Left hindlimb (tissue), 1 donor: Measurements from ENCODE around the gene C6orf58.
"Not testable (repeated sequence)": the region's sequence is repeated elsewhere in the genome, so short reads cannot be mapped to it uniquely, and the experiment has no call there.

Experiments used
- DNase-seq: peaks from one replicate; pipeline ENCODE4 v3.0.0-alpha.2; 2018

C6orf58 gene

DNA sequence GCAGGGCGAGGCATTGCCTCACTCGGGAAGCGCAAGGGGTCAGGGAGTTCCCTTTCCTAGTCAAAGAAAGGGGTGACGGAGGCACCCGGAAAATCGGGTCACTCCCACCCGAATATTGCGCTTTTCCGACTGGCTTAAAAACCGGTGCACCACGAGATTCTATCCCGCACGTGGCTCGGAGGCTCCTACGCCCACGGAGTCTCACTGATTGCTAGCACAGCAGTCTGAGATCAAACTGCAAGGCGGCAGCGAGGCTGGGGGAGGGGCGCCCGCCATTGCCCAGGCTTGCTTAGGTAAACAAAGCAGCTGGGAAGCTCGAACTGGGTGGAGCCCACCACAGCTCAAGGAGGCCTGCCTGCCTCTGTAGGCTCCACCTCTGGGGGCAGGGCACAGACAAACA, 16.5 kb downstream of the C6orf58 start:
- DNase-seq: not testable (repeated sequence)

DNA sequence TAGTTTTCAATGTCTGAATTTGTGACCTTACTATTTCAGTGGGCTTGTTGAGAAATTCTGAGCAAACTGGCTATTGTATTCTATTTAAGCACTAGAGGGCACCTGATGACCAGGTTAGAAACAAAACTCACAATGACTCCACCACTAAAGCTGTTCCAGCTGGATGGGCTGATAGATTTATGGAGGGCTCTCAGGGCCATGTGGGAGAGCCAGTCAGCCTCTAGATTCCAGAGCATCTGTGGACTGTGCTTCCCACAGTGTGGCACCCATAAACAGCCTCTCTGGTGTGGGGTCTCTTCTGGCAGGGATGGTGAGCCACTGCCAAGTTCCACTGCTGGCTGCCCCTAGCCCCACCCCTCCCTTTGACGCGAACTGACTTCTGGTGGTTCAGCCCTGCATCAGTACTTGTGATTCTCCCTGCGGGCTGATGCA, 29.2 kb downstream of the C6orf58 start:
- DNase-seq: no peak

DNA sequence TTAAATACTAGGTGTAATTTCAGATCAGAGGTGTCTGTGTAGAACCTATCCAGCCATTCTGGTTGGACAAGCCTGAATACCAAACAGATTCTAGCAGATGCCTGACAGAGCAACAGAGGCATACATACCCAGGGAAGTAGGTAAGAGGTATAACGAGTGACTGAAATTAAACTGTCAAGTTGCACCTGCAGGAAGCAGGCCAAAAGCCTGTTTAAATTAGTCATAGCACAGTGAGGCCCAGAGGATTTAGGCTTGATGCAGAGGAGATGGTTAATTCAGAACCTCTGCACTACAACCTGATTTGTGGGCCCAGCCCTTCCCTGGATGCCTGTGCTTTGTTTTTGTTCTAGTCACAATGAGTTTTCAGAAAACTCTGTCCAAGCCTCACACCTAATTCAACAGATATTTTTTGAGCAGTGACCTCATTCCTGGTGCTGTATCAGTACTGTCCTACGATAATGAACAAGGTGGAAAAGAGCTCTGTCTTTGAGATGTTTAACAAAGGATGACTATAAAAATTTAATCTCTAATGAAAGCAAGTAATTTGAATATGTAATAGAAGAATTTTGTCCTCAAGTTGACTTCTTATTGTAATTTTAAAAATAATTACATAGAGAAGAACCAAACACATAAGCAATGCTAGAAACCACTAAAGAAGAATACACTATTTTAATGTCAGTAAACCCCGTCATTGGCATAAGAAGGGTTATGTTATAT, 31.7 kb downstream of the C6orf58 start:
- no peak for DNase-seq

DNA sequence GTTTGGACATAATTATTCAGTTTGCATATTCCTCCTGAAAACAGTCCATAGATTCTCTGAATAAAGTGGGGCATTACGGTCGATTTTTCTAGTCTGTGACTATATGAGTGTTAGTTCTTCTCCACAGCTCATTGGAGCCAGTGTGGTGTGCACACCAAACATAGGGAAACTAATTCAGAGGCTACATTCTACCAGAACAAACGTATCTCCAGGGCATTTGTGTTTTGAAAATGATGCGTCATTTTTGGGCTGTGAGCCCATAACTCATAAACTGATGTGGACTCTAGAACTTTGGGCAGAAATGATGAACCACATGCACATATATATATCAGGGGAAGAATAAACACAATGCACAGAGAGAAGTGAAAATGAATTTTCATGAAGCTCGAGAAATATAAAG, 41.8 kb downstream of the C6orf58 start:
- no peak for DNase-seq

DNA sequence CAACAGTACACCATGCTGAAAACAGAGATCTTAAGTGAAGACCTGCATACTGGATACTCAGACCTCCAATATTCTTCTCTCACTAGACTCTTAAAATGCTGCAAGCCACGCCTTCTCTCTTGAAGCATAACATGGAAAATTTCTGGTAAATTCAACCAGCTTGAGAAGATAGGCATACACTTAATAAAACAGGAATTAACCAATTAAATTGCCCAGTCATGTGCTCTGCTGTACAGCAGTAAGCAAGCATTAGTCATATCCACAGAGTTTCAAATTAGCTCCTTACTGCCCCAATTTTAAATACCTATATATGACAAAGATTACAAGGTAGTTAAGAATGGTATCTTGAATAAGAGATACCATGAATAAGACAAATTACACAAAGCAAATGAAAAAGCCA, 53.8 kb downstream of the C6orf58 start:
- DNase-seq: no peak

DNA sequence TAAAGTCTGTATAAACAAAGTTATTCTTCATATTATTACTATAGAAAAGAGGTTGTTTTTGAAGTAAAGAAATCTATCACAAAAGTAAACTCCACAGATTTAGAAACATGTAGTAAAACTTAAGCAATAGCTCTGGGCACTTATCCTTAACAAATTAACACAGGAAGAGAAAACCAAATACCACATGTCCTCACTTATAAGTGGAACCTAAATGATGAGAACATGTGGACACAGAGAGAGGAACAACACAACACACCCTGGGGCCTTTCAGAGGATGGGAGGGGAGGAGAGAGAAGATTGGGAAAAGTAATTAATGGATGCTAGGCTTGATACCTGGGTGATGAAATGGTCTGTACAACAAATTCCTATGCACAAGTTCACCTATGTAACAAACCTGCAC, 57.2 kb downstream of the C6orf58 start:
- no peak for DNase-seq

DNA sequence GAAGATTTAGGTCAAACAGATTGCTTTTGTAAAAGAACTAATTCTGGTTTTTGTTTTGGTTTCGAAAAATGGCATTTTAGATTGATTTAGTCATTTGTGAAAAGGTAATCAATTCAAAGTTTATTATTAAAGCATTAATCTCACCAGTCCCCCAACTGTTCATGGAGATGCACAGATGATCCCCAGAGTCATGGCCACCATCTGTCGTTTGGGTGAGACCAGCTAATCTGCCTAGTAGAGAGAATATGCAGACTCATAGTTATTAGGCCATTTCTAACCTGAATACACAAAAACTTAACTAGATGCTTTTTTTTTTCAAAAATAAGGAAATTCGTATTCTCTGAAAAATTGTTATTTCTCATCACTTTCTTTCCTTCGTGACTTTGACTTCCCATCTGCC, 58.1 kb downstream of the C6orf58 start:
- DNase-seq: no peak

DNA sequence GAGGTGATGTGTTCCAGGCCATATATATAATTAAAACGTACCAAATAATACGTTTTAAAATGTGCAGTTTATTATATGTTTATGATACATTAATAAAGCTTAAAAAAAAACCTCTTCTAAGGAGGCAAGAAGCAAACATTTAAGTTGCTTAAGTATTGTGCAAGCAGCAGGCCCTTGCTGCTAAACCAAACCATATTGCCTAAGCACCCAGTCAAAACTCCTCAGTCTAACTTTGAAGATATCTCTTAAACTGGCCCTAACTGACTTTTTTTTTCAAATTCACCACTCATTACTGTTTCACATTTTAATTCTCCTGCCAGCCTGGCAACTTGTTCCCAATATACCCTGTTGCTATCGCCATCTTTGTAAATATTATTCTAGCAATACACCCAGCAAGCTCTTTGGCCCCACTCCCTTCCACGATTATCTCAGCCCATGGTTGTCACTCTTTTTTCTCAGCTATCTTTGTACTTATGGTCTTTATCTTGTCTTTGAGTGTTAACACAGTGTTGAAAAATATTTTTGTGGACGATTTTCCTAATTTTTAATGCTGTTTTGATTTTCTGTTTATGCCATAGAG, 60.9 kb downstream of the C6orf58 start:
- no peak for DNase-seq
